Activated naive CD8-positive, alpha-beta T cell treated with anti-CD3 and anti-CD28 coated beads for 36 hours (primary cell): ENCODE results near the gene LRRC9. TPM values are rescaled to one million over a fixed set of nuclear protein-coding genes. Genes with fewer than 3 reads are reported as not detected.
"Not testable (repeated sequence)": the region's sequence is repeated elsewhere in the genome, so short reads cannot be mapped to it uniquely, and the experiment has no call there.

Experiments
- DNase-seq: peaks from one replicate; pipeline ENCODE4 v3.0.0; 2021
- H3K27ac Mint-ChIP-seq: one replicate; pipeline ENCODE4 v1.8.0; 2022; ENCODE audit warnings: mild to moderate bottlenecking, moderate library complexity, mixed read lengths
- H3K27me3 Mint-ChIP-seq: one replicate; pipeline ENCODE4 v1.8.0; 2022; ENCODE audit warnings: mild to moderate bottlenecking, mixed read lengths
- H3K36me3 Mint-ChIP-seq: one replicate; pipeline ENCODE4 v1.8.0; 2021; ENCODE audit warnings: mild to moderate bottlenecking, mixed read lengths
- H3K4me1 Mint-ChIP-seq: one replicate; pipeline ENCODE4 v1.8.0; 2021; ENCODE audit warnings: mixed read lengths
- H3K4me3 Mint-ChIP-seq: one replicate; pipeline ENCODE4 v1.8.0; 2022; ENCODE audit warnings: mild to moderate bottlenecking, moderate library complexity, mixed read lengths
- H3K9me3 Mint-ChIP-seq: one replicate; pipeline ENCODE4 v1.8.0; 2022; ENCODE audit warnings: mixed read lengths
- total RNA-seq, 2 experiments: library from RNA; stranded (reverse); gene quantifications; one replicate each; pipeline ENCODE4 v1.2.3, GENCODE V29; 2021

LRRC9 gene
- total RNA-seq, 2 experiments from 2014 or later = 0.56 to 0.66 TPM

- DNase-seq = peak; percentile 11
- no peak overlapping the region for H3K4me3 Mint-ChIP-seq
- peaks cover 14% of the 10 kb centered on the region for H3K4me1 Mint-ChIP-seq
- no peaks in the 10 kb centered on the region for H3K27me3 Mint-ChIP-seq
- H3K9me3 Mint-ChIP-seq = peaks cover 2% of the 10 kb centered on the region
- no peaks in the 10 kb centered on the region for H3K36me3 Mint-ChIP-seq
- H3K27ac Mint-ChIP-seq = peak overlapping the region; percentile 89
Measured at GRCh38 chr14:59925797-59926196, 5.9 kb downstream of the LRRC9 start.

DNA sequence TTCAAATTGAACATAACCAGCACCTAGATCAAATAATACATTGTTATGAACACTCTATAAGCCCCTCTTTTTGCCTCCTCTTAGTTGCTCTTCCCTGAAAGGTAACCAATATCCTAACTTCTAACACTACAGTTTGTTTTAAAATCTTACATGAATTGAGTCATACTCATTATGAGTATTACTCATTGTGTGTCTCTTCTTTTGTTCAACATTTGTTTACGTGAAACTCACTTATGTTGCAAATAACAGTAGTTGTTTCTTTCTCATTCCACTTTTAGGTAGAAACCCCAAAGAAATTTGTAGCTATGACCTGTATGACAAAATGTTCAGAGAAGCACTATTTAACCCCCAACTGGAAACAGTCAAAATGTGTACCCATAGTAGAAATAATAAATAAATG is 6.6 kb downstream of the LRRC9 start:
- Mint-ChIP-seq H3K4me3 (peak overlapping the region; percentile 12), H3K36me3 (no peaks in the 10 kb centered on the region), H3K27ac (peak overlapping the region; percentile 54), H3K4me1 (peaks cover 14% of the 10 kb centered on the region), H3K9me3 (peaks cover 2% of the 10 kb centered on the region), H3K27me3 (no peaks in the 10 kb centered on the region)
- no peak for DNase-seq

DNA sequence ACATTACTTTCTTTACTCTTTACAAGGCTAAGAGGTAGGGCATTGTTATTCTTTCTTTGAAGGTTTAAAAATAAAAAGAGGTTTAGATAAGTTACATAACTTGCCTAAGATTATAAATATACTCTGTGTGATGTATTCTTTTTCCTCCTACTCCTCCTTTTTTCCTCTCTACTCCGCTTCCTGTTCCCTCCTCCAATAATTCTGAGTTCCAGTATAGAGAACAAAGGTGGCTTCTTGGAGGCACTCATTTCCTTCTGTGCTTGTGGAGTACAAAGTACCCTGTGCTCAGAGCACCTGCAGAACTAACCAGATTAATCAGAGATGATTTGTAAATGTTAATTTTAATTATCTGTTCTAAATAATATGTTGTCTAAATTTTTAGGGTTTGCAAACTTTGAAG is 11.3 kb downstream of the LRRC9 start:
- Mint-ChIP-seq H3K27ac (no peak overlapping the region), H3K36me3 (no peaks in the 10 kb centered on the region), H3K9me3 (peaks cover 2% of the 10 kb centered on the region), H3K4me1 (peaks cover 7% of the 10 kb centered on the region), H3K27me3 (no peaks in the 10 kb centered on the region), H3K4me3 (no peak overlapping the region)
- DNase-seq = no peak

GRCh38 chr14:59936145-59936544 is 16.2 kb downstream of the LRRC9 start:
- H3K36me3 Mint-ChIP-seq = no peaks in the 10 kb centered on the region
- H3K4me3 Mint-ChIP-seq = no peak overlapping the region
- no peak for DNase-seq
- H3K4me1 Mint-ChIP-seq = peaks cover 10% of the 10 kb centered on the region
- peaks cover 1% of the 10 kb centered on the region for H3K9me3 Mint-ChIP-seq
- H3K27me3 Mint-ChIP-seq = peaks cover 9% of the 10 kb centered on the region
- H3K27ac Mint-ChIP-seq = no peak overlapping the region

DNA sequence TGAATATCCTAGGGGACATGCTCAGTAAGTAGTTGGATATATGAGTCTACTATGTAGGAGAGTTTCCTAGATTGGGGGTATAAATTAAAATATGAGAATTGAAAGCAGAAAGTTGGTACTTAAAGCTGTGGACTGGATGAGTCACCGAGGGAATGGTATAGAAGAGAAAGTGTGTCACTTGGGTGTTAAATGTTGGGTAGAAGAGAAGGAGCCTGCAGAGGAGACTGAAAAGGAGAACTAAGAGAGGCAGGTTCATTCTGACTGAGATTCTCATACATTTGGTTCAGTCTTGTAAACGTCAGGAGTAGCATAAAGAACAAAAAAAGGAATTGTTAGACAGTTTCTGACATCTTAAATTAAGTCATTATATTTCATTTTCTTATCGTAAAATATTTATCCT is 19.9 kb downstream of the LRRC9 start:
- no peak for DNase-seq
- Mint-ChIP-seq H3K27me3 (peaks cover 14% of the 10 kb centered on the region), H3K4me3 (no peak overlapping the region), H3K27ac (no peak overlapping the region), H3K4me1 (peaks cover 10% of the 10 kb centered on the region), H3K9me3 (peaks cover 1% of the 10 kb centered on the region), H3K36me3 (no peaks in the 10 kb centered on the region)

DNA sequence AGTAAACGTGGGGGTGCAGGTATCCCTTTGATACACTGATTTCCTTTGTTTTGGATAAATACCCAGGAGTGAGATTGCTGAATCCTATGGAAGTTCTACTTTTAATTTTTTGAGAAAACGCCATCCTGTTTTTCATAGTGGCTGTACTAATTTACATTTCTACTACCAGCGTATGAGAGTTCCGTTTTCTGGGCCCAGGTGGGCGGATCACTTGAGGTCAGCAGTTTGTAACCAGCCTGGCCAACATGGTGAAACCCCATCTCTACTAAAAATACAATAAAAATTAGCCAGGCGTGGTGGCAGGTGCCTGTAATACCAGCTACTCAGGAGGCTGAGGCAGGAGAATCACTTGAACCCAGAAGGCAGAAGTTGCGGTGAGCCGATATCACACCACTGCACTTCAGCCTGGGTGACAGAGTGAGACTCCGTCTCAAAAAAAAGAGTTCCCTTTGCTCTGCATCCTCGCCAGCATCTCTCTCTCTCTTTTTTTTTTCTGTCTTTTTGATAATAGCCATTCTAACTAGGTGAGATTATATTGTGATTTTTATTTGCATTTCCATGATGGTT is 22.4 kb downstream of the LRRC9 start:
- not testable (repeated sequence) for DNase-seq, H3K36me3 Mint-ChIP-seq, H3K4me3 Mint-ChIP-seq, H3K9me3 Mint-ChIP-seq, H3K27ac Mint-ChIP-seq
- H3K4me1 Mint-ChIP-seq = peaks cover 10% of the 10 kb centered on the region
- H3K27me3 Mint-ChIP-seq = peaks cover 14% of the 10 kb centered on the region

- Mint-ChIP-seq H3K9me3 (peaks cover 1% of the 10 kb centered on the region), H3K27ac (no peak overlapping the region), H3K27me3 (peaks cover 5% of the 10 kb centered on the region), H3K4me3 (no peak overlapping the region), H3K4me1 (peaks cover 3% of the 10 kb centered on the region), H3K36me3 (no peaks in the 10 kb centered on the region)
- DNase-seq = no peak
Measured at GRCh38 chr14:59944909-59945308, 25.0 kb downstream of the LRRC9 start.

GRCh38 chr14:59952141-59952540 is 32.2 kb downstream of the LRRC9 start:
- not testable (repeated sequence) for H3K27ac Mint-ChIP-seq, H3K27me3 Mint-ChIP-seq, DNase-seq, H3K4me3 Mint-ChIP-seq, H3K4me1 Mint-ChIP-seq
- peaks cover 16% of the 10 kb centered on the region for H3K36me3 Mint-ChIP-seq
- H3K9me3 Mint-ChIP-seq = peaks cover 32% of the 10 kb centered on the region

DNA sequence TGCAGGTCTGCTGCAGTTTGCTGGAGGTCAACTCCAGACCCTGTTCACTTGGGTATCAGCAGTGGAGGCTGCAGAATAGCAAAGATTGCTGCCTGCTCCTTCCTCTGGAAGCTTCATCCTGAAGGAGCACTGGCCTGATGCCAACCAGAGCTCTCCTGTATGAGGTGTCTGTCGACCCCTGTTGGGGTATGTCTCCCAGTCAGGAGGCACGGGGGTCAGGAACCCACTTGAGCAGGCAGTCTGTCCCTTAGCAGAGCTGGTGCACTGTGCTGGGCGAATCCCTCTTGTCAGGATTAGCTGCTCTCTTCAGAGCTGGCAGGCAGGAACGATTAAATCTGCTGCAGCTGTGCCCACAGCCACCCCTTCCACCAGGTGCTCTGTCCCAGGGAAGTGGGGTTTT is 37.9 kb downstream of the LRRC9 start:
- H3K27ac Mint-ChIP-seq, DNase-seq, H3K27me3 Mint-ChIP-seq, H3K4me1 Mint-ChIP-seq, H3K4me3 Mint-ChIP-seq: not testable (repeated sequence)
- peaks cover 30% of the 10 kb centered on the region for H3K9me3 Mint-ChIP-seq
- peaks cover 21% of the 10 kb centered on the region for H3K36me3 Mint-ChIP-seq

DNA sequence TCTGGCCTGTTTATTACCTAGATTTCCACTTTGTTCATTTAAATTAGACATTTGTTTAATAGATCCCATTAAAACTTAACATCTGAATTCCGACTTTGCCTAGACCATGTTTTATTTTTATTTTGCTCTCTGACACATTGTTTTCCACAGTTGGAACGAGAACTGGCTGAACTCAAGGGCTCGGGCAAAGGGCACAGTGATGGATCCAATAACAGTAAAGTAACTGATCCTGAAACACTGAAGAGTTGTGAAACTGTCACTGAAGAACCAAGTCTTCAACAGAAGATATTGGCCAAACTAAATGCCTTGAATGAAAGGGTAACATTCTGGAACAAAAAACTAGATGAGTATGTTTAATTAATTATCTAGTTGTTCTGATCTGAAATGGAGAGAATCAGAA is 39.7 kb downstream of the LRRC9 start:
- H3K27ac Mint-ChIP-seq = no peak overlapping the region
- peaks cover 14% of the 10 kb centered on the region for H3K36me3 Mint-ChIP-seq

DNA sequence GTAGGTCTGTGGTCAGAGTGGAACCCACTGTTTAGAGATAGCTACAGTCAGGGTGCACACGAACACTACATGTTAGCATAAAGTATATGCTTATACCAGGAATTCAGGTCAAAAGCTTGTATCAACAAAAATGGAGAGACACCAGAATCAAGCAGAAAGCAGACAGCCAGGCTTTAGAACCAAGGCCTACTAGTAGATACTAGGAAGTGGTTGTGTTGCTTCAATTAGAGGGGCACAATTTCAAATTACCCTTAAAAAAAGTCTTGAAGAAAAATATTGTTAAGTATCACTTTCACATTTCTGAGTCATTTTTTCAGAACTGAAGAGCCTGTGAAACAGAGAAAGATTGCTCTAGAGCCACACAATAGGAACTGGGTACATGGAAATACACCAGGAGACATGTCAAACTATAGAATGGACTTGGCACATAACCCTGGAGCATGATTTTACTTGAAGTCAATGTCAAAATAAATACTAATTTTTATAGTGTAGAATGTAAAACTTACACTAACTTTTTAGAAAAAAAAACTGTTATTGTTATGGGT is 41.6 kb downstream of the LRRC9 start:
- Mint-ChIP-seq H3K9me3 (peaks cover 6% of the 10 kb centered on the region), H3K4me1 (peaks cover 21% of the 10 kb centered on the region), H3K27ac (peak overlapping the region; percentile 73), H3K36me3 (peaks cover 11% of the 10 kb centered on the region), H3K27me3 (no peaks in the 10 kb centered on the region), H3K4me3 (no peak overlapping the region)
- no peak for DNase-seq

More for the DNA sequence above, 39.7 kb downstream of the LRRC9 start:
- H3K27me3 Mint-ChIP-seq = peaks cover 4% of the 10 kb centered on the region
- H3K9me3 Mint-ChIP-seq = peaks cover 20% of the 10 kb centered on the region
- DNase-seq = no peak
- H3K4me3 Mint-ChIP-seq = no peak overlapping the region
- H3K4me1 Mint-ChIP-seq = peaks cover 17% of the 10 kb centered on the region

- no peak for DNase-seq
- H3K27me3 Mint-ChIP-seq = no peaks in the 10 kb centered on the region
- peak overlapping the region; percentile 96 for H3K27ac Mint-ChIP-seq
- H3K4me3 Mint-ChIP-seq = peak overlapping the region; percentile 84
- H3K9me3 Mint-ChIP-seq = peaks cover 1% of the 10 kb centered on the region
- peaks cover 21% of the 10 kb centered on the region for H3K4me1 Mint-ChIP-seq
- peaks cover 4% of the 10 kb centered on the region for H3K36me3 Mint-ChIP-seq
Measured at GRCh38 chr14:59964251-59965007, 44.5 kb downstream of the LRRC9 start.

DNA sequence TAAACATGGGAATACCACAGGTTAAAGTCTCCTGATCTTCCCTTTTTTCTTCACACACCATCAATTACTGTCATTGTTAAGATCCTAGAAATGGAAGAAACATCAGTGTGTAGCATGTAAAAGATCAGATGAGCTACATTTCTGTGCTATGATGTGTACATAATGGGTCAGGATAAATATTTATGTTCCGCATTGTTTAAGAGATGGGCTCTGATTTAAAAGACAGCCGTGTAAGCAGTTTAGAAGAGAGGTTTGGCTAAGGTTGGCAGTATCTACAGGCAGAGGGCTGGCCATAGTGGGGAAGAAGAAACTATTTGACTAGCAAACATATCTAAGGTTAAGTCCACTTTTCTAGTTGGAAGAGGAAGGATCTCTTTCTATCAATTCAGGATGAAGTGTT is 49.4 kb downstream of the LRRC9 start:
- DNase-seq = no peak
- H3K27ac Mint-ChIP-seq = no peak overlapping the region
- H3K27me3 Mint-ChIP-seq = no peaks in the 10 kb centered on the region
- H3K4me1 Mint-ChIP-seq = peaks cover 8% of the 10 kb centered on the region
- H3K9me3 Mint-ChIP-seq = no peaks in the 10 kb centered on the region
- no peak overlapping the region for H3K4me3 Mint-ChIP-seq
- no peaks in the 10 kb centered on the region for H3K36me3 Mint-ChIP-seq

GRCh38 chr14:59981564-59981963 is 61.6 kb downstream of the LRRC9 start:
- Mint-ChIP-seq H3K9me3 (no peaks in the 10 kb centered on the region), H3K36me3 (no peaks in the 10 kb centered on the region), H3K4me1 (no peaks in the 10 kb centered on the region), H3K27me3 (peaks cover 3% of the 10 kb centered on the region), H3K27ac (no peak overlapping the region), H3K4me3 (no peak overlapping the region)
- DNase-seq = no peak

DNA sequence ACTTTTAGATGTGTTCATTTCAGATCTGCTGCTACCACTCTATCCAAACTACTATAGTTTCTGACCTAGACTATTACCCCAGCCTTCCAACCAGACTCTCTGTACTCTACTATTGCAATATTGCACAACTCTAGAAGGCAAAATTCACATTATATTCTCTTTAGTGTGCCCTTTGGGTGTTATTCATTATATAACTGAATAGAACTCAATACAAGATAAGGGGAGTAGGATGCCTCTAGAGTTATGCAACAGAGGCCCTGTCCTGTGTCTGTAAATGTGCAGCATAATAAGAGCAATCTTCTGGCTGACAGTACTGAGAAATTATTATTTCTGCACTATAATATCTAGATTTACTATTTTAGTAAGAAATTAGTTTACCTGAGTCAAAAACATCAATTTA is 63.1 kb downstream of the LRRC9 start:
- no peak for DNase-seq
- Mint-ChIP-seq H3K27me3 (peaks cover 3% of the 10 kb centered on the region), H3K4me1 (no peaks in the 10 kb centered on the region), H3K4me3 (no peak overlapping the region), H3K36me3 (no peaks in the 10 kb centered on the region), H3K9me3 (no peaks in the 10 kb centered on the region), H3K27ac (no peak overlapping the region)
